ENCODE measurements around the gene SNAPIN.

GRCh38 chr1:153609585-153609907, 49.0 kb upstream of the SNAPIN start:
- TF ChIP-seq CTCF (IDR thresholded peaks at IDR 0.05; ENCODE audit: low read length), result no peak
- no peak for TF ChIP-seq EZH2 (optimal IDR thresholded peaks at IDR 0.05; ENCODE audit: low read depth, low read length)
- TF ChIP-seq EZH2phosphoT487 (IDR thresholded peaks at IDR 0.05; ENCODE audit: low read length), result no peak

All from MM.1S (cell line).